Skin of body (tissue), 2 donors: ENCODE results near the gene RFESD. TPM values are rescaled to one million over a fixed set of nuclear protein-coding genes. Genes with fewer than 3 reads are reported as not detected.
"Not testable (repeated sequence)": the region's sequence is repeated elsewhere in the genome, so short reads cannot be mapped to it uniquely, and the experiment has no call there.

ENCODE experiments used
- DNase-seq: peaks from one replicate; lab custom pipeline; 2025; lab: John Stamatoyannopoulos, UW
- total RNA-seq: library from RNA; depleted of rRNA; stranded (reverse); fragments of >200 nt; gene quantifications from one replicate; pipeline ENCODE4 v1.2.3, GENCODE V29; 2014

Gene RFESD
- total RNA-seq, 1 donor from 2014 or later: 6.7 TPM

GRCh38 chr5:95627971-95628810, 18.4 kb upstream of the RFESD start:
- DNase-seq: no peak

- no peak for DNase-seq
These were observed 17.6 kb upstream of the RFESD start for GRCh38 chr5:95628933-95629332.

GRCh38 chr5:95630394-95630917, 16.1 kb upstream of the RFESD start:
- DNase-seq: no peak

GRCh38 chr5:95631255-95631958, 15.2 kb upstream of the RFESD start:
- no peak for DNase-seq

- DNase-seq: no peak
These were observed 14.4 kb upstream of the RFESD start for GRCh38 chr5:95631991-95632675.

GRCh38 chr5:95632942-95633341, 13.6 kb upstream of the RFESD start:
- not testable (repeated sequence) for DNase-seq

GRCh38 chr5:95633671-95634070, 12.9 kb upstream of the RFESD start:
- DNase-seq: no peak

GRCh38 chr5:95634081-95634480, 12.5 kb upstream of the RFESD start:
- no peak for DNase-seq

GRCh38 chr5:95638632-95639031, 7.9 kb upstream of the RFESD start:
- no peak for DNase-seq

GRCh38 chr5:95641741-95642220, 4.8 kb upstream of the RFESD start:
- no peak for DNase-seq

GRCh38 chr5:95643152-95643551, 3.4 kb upstream of the RFESD start:
- no peak for DNase-seq

GRCh38 chr5:95644351-95645042, 2.1 kb upstream of the RFESD start:
- DNase-seq: peak; percentile 30

GRCh38 chr5:95646226-95646568, 380 bp upstream of the RFESD start:
- not testable (repeated sequence) for DNase-seq

- no peak for DNase-seq
These were observed 1.6 kb downstream of the RFESD start for GRCh38 chr5:95647886-95648860.

GRCh38 chr5:95649274-95649673, 2.7 kb downstream of the RFESD start:
- no peak for DNase-seq

GRCh38 chr5:95649842-95650620, 3.5 kb downstream of the RFESD start:
- no peak for DNase-seq

- no peak for DNase-seq
These were observed 6.3 kb downstream of the RFESD start for GRCh38 chr5:95652849-95653248.

- DNase-seq: no peak
These were observed 7.6 kb downstream of the RFESD start for GRCh38 chr5:95654196-95654595.

GRCh38 chr5:95655575-95655974, 9.0 kb downstream of the RFESD start:
- no peak for DNase-seq
